Thyroid gland (tissue), 4 donors: ENCODE measurements around the gene SLC14A1. TPM values are rescaled to one million over a fixed set of nuclear protein-coding genes. Genes with fewer than 3 reads are reported as not detected.

Source experiments
- DNase-seq, 2 donors: peaks; one replicate each; pipeline ENCODE4 v3.0.0-alpha.2; 2019
- H3K27ac ChIP-seq, 3 donors: fragments of 200-600 bp; sonication (generic); 1 replicate in 2 of 3; 2 replicates in 1 of 3; pipeline ENCODE4 v1.5.1; 2016 to 2019; ENCODE audit warnings: mild to moderate bottlenecking in 1 of 3, moderate library complexity in 1 of 3
- H3K27me3 ChIP-seq: fragments of 200-600 bp; sonication (generic); one replicate; pipeline ENCODE4 v1.5.1; 2019
- H3K36me3 ChIP-seq, 2 donors: fragments of 200-600 bp; sonication (generic); one replicate each; pipeline ENCODE4 v1.5.1; 2016 to 2019
- H3K4me1 ChIP-seq, 2 donors: fragments of 200-600 bp; sonication (generic); one replicate each; pipeline ENCODE4 v1.5.1; 2017 to 2019
- H3K4me3 ChIP-seq, 3 donors: fragments of 200-600 bp; sonication (generic); replicated peaks in 1 of 3; 1 replicate in 2 of 3; 2 replicates in 1 of 3; pipeline ENCODE4 v1.5.1; 2016; ENCODE audit warnings: mild to moderate bottlenecking in 1 of 3
- H3K9me3 ChIP-seq: fragments of 200-600 bp; sonication (generic); one replicate; pipeline ENCODE4 v1.5.1; 2017
- CTCF ChIP-seq, 6 experiments: fragments of 200-600 bp in 3 of 6; fragments of 450-650 bp in 3 of 6; sonication (generic) in 3 of 6; IDR thresholded peaks; one replicate each; pipeline ENCODE4 v1.5.1; 2016 to 2019; ENCODE audit warnings: antibody characterized with exemption in 6 of 6, mild to moderate bottlenecking in 2 of 6, inconsistent platforms in 1 of 6, moderate library complexity in 1 of 6
- POLR2A ChIP-seq, 2 donors: fragments of 450-650 bp; IDR thresholded peaks; one replicate each; pipeline ENCODE4 v1.6.1; 2017; ENCODE audit warnings: antibody characterized with exemption in 2 of 2, mild to moderate bottlenecking in 2 of 2, moderate library complexity in 1 of 2
- WGBS, 2 donors: methylation state at CpG; one replicate each; pipeline ENCODE4 v1.1.5; 2017; 5-methylcytosine and 5-hydroxymethylcytosine counted together
- intact Hi-C: fragments of 100-400 bp; cut with DNase I; formaldehyde crosslinking; loops from one replicate; pipeline ENCODE4 v1.15.1; 2023
- total RNA-seq, 4 donors: library from RNA; depleted of rRNA; stranded (reverse); fragments of >200 nt; gene quantifications; one replicate each; pipeline ENCODE4 v1.2.3, GENCODE V29; 2016

The SLC14A1 gene
- total RNA-seq, 4 donors from 2014 or later, result 6.2 to 22.9 (median 15.7) TPM

- DNase-seq, result no peak
- no peak overlapping the region for H3K4me3 ChIP-seq
- no peaks in the 10 kb centered on the region for H3K36me3 ChIP-seq
- H3K9me3 ChIP-seq, result no peaks in the 10 kb centered on the region
- no peaks in the 10 kb centered on the region for H3K4me1 ChIP-seq
- H3K27ac ChIP-seq, result no peak overlapping the region
- 62 to 66% methylated on average over 3 of the region's 3 CpGs for WGBS, 2 donors
- H3K27me3 ChIP-seq, result no peaks in the 10 kb centered on the region
- TF ChIP-seq CTCF (IDR thresholded peaks at IDR 0.05) (no peak), POLR2A (IDR thresholded peaks at IDR 0.05) (no peak)
- intact Hi-C loops, result no loop called here
Observed at GRCh38 chr18:45741056-45741455, 17.1 kb downstream of the SLC14A1 start.

- 80 to 84% methylated on average over 5 of the region's 5 CpGs for WGBS, 2 donors
- TF ChIP-seq POLR2A (IDR thresholded peaks at IDR 0.05), result no peak
- TF ChIP-seq CTCF (IDR thresholded peaks at IDR 0.05), result no peak
- no peaks in the 10 kb centered on the region for H3K27me3 ChIP-seq
- no peak overlapping the region for H3K27ac ChIP-seq
- no peak for DNase-seq
- intact Hi-C loops, result no loop called here
- H3K9me3 ChIP-seq, result no peaks in the 10 kb centered on the region
- H3K36me3 ChIP-seq, result no peaks in the 10 kb centered on the region
- H3K4me1 ChIP-seq, result no peaks in the 10 kb centered on the region
- H3K4me3 ChIP-seq, result no peak overlapping the region
Observed at GRCh38 chr18:45745817-45746461, 22.0 kb downstream of the SLC14A1 start.

GRCh38 chr18:45748501-45748900, 24.5 kb downstream of the SLC14A1 start:
- Histone ChIP-seq H3K9me3 (no peaks in the 10 kb centered on the region), H3K4me1 (no peaks in the 10 kb centered on the region), H3K27me3 (no peaks in the 10 kb centered on the region), H3K27ac (no peak overlapping the region), H3K4me3 (no peak overlapping the region), H3K36me3 (no peaks in the 10 kb centered on the region)
- no peak for DNase-seq
- no peak for TF ChIP-seq CTCF (IDR thresholded peaks at IDR 0.05)
- no peak for TF ChIP-seq POLR2A (IDR thresholded peaks at IDR 0.05)
- intact Hi-C loops, result no loop called here
- WGBS, 2 donors, result 41 to 88% methylated on average over 2 of the region's 2 CpGs

- WGBS, 2 donors, result 72 to 77% methylated on average over 6 of the region's 6 CpGs
- no peak for TF ChIP-seq CTCF (IDR thresholded peaks at IDR 0.05)
- TF ChIP-seq POLR2A (IDR thresholded peaks at IDR 0.05), result no peak
Observed at GRCh38 chr18:45749918-45750689, 26.1 kb downstream of the SLC14A1 start.

GRCh38 chr18:45751766-45752165, 27.8 kb downstream of the SLC14A1 start:
- WGBS, 2 donors, result 85 to 90% methylated on average over 3 of the region's 3 CpGs
- no peaks in the 10 kb centered on the region for H3K9me3 ChIP-seq
- no peaks in the 10 kb centered on the region for H3K36me3 ChIP-seq
- no peak overlapping the region for H3K4me3 ChIP-seq
- H3K27me3 ChIP-seq, result no peaks in the 10 kb centered on the region
- intact Hi-C loops, result no loop called here
- DNase-seq, result no peak
- TF ChIP-seq POLR2A (IDR thresholded peaks at IDR 0.05) (no peak), CTCF (IDR thresholded peaks at IDR 0.05) (no peak)
- H3K4me1 ChIP-seq, result peaks cover 5 to 9% of the 10 kb centered on the region in 2 donors
- no peak overlapping the region for H3K27ac ChIP-seq

More at GRCh38 chr18:45749918-45750689, 26.1 kb downstream of the SLC14A1 start:
- H3K9me3 ChIP-seq, result no peaks in the 10 kb centered on the region
- H3K4me3 ChIP-seq, result no peak overlapping the region
- H3K4me1 ChIP-seq, result no peaks in the 10 kb centered on the region
- H3K27ac ChIP-seq, result no peak overlapping the region
- DNase-seq, result no peak
- no peaks in the 10 kb centered on the region for H3K36me3 ChIP-seq
- intact Hi-C loops, result no loop called here
- H3K27me3 ChIP-seq, result no peaks in the 10 kb centered on the region
